Measurements from ENCODE around the gene UCHL1. TPM values are rescaled to one million over a fixed set of nuclear protein-coding genes. Genes with fewer than 3 reads are reported as not detected.
A peak's percentile ranks its signal among the peaks of the same experiment; 100 is the strongest.

Gene UCHL1
- total RNA-seq, 1 donor from 2014 or later = 2.6 TPM

DNA sequence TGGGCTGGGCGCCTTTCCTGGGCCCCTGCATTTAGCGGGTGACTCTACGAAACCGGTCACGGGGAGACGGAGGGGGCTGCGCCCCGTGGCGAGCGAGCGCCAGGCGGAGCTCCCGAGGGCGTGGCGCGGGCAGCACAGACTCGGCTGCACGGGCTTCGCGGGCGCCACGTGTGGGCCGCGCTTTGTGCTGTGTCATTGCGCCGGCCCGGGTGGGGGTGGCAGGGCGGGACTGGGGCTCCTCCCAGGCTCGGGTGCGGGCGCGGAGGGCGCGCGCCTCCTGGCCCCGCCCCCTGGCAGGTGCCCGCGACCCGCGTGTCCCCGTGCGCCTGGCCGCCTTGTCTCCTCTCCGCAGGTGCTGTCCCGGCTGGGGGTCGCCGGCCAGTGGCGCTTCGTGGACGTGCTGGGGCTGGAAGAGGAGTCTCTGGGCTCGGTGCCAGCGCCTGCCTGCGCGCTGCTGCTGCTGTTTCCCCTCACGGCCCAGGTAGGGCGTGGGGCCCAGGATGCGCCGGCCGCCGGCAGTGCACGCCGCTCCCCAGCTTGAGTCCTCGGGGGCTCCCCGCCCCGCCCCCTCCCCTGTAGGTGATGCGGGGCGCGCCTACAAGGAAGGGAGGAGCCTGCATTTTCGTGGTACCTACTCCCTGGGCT is 651 bp downstream of the UCHL1 start:
- Mint-ChIP-seq H3K4me3 (peak overlapping the region; percentile 68), H3K27ac (no peak overlapping the region), H3K27me3 (peaks cover 34% of the 10 kb centered on the region), H3K4me1 (peaks cover 10% of the 10 kb centered on the region), H3K36me3 (ENCODE audit: low read depth) (no peaks in the 10 kb centered on the region), H3K9me3 (no peaks in the 10 kb centered on the region)
- intact Hi-C loops (cut with micrococcal nuclease) = no loop called here
- POLR2A ChIA-PET = no interaction called here
- peak; percentile 69 for ATAC-seq (ENCODE audit: low read depth)
- TF ChIP-seq, protein P1, sequence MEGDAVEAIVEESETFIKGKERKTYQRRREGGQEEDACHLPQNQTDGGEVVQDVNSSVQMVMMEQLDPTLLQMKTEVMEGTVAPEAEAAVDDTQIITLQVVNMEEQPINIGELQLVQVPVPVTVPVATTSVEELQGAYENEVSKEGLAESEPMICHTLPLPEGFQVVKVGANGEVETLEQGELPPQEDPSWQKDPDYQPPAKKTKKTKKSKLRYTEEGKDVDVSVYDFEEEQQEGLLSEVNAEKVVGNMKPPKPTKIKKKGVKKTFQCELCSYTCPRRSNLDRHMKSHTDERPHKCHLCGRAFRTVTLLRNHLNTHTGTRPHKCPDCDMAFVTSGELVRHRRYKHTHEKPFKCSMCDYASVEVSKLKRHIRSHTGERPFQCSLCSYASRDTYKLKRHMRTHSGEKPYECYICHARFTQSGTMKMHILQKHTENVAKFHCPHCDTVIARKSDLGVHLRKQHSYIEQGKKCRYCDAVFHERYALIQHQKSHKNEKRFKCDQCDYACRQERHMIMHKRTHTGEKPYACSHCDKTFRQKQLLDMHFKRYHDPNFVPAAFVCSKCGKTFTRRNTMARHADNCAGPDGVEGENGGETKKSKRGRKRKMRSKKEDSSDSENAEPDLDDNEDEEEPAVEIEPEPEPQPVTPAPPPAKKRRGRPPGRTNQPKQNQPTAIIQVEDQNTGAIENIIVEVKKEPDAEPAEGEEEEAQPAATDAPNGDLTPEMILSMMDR (IDR thresholded peaks at IDR 0.05) = no peak
- CTCF ChIA-PET = interaction anchor here (0.7 to 1.4 kb wide), 2 partner anchors 63 to 482 kb away, joined by 3 to 6 read pairs; no protein-coding TSS in a partner anchor
- DNase-seq = peak; percentile 18

DNA sequence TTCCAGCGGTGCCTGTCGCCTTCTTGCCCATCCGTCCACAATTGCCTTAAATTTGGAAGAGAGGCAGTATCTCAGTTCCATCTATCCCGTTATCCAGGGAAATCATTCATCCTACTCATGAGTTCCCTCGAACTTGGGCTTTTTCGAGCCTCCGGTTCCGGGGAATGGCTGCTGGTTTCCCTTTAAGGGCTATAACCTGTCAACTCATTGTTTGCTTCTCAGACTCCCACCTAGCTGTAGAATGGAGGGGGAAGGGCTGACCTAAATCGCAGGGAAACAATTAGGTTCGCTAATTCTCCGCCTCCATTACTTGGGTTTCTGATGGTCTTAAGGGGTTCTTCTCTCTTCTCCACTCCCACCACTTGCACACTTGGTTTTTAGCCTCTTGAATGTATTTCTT is 1.2 kb downstream of the UCHL1 start:
- intact Hi-C loops (cut with micrococcal nuclease) = no loop called here
- Mint-ChIP-seq H3K36me3 (ENCODE audit: low read depth) (no peaks in the 10 kb centered on the region), H3K27me3 (peaks cover 34% of the 10 kb centered on the region), H3K4me3 (peak overlapping the region; percentile 68), H3K27ac (no peak overlapping the region), H3K9me3 (no peaks in the 10 kb centered on the region), H3K4me1 (peaks cover 10% of the 10 kb centered on the region)
- ATAC-seq (ENCODE audit: low read depth) = no peak
- POLR2A ChIA-PET = no interaction called here
- DNase-seq = no peak
- TF ChIP-seq, protein P1 (IDR thresholded peaks at IDR 0.05) = no peak
- CTCF ChIA-PET = interaction anchor here (0.7 to 0.9 kb wide), 2 partner anchors 23 to 62 kb away, joined by 4 to 6 read pairs; no protein-coding TSS in a partner anchor

DNA sequence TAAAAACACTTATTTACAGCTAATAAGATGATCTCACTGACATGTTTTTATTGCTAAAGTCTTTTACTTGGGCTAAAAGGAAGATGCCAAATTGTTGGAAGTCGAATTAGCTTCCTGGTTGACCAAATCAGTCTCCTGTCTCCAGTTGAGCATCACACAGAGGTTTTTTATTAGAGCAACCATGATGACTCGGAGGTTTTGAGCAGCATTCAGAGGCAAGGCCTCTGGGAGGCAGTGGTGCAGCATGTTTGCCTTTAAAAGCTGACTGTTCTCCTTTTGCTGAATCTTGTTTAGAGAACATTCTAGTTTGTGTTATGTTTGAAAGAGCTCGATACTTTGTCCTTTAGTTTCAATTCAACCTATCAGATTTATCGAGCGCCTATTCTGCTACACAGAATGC is 2.1 kb downstream of the UCHL1 start:
- ChIA-PET CTCF (interaction anchor here (0.9 to 1.6 kb wide), 2 partner anchors 19 to 22 kb away, joined by 3 to 4 read pairs; no protein-coding TSS in a partner anchor), POLR2A (no interaction called here)
- Mint-ChIP-seq H3K4me3 (no peak overlapping the region), H3K36me3 (ENCODE audit: low read depth) (no peaks in the 10 kb centered on the region), H3K27me3 (peaks cover 34% of the 10 kb centered on the region), H3K27ac (no peak overlapping the region), H3K9me3 (no peaks in the 10 kb centered on the region), H3K4me1 (peaks cover 10% of the 10 kb centered on the region)
- intact Hi-C loops (cut with micrococcal nuclease) = no loop called here
- TF ChIP-seq, protein P1 (IDR thresholded peaks at IDR 0.05) = no peak
- DNase-seq = no peak
- no peak for ATAC-seq (ENCODE audit: low read depth)

DNA sequence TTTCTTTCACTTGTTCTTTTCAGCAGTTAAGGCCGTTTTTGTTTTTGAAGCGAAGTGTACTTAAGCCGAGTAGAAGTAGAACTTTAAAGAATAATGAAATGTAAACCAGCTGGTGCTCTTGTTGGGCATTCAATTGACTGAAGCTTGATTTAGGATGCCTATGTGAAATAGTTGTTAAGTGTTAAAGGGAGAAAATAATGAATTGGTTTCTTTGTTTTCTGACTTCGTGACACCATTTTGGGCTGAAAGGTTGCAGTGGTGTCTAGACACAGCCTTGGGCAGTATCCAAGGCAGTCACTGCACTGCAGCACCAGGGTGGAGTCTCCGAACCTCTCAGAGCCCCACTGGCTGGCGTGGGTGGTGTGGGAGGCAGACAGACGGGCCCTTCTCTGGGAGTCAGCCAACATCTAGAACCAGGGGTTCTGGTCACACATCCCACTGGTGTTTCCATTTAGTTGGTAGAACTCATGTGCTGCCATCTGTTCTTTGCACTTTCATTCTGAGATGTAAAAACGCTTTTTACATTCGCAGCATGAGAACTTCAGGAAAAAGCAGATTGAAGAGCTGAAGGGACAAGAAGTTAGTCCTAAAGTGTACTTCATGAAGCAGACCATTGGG is 3.5 kb downstream of the UCHL1 start:
- TF ChIP-seq, protein P1 (IDR thresholded peaks at IDR 0.05) = no peak
- POLR2A ChIA-PET = no interaction called here
- ATAC-seq (ENCODE audit: low read depth) (no peak), DNase-seq (no peak)
- Mint-ChIP-seq H3K27ac (no peak overlapping the region), H3K27me3 (peaks cover 29% of the 10 kb centered on the region), H3K9me3 (no peaks in the 10 kb centered on the region), H3K36me3 (ENCODE audit: low read depth) (no peaks in the 10 kb centered on the region), H3K4me3 (no peak overlapping the region), H3K4me1 (peaks cover 10% of the 10 kb centered on the region)
- intact Hi-C loops (cut with micrococcal nuclease) = no loop called here
- CTCF ChIA-PET = interaction anchor here (1.6 kb wide), 1 partner anchor 17 kb away, joined by 3 read pairs; no protein-coding TSS in a partner anchor

DNA sequence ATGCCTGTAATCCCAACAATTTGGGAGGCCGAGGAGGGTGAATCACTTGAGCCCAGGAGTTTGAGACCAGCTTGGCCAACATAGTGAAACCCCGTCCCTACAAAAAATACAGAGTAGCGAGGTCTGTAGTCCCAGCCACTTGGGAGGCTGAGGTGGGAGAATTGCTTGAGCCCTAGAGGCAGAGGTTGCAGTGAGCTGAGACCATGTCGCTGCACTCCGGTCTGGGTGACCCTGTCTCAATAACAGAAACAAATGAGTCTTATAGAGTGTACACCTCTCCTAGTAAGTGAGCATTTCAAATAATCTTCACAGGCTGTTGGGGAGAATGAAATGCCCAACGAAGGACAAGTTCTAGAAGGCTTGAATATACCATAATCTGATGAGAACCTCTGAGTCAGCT is 5.5 kb downstream of the UCHL1 start:
- ChIA-PET CTCF (no interaction called here), POLR2A (no interaction called here)
- Mint-ChIP-seq H3K36me3 (ENCODE audit: low read depth) (no peaks in the 10 kb centered on the region), H3K27ac (no peak overlapping the region), H3K27me3 (peaks cover 15% of the 10 kb centered on the region), H3K9me3 (no peaks in the 10 kb centered on the region), H3K4me3 (no peak overlapping the region), H3K4me1 (peaks cover 6% of the 10 kb centered on the region)
- ATAC-seq (ENCODE audit: low read depth) (no peak), DNase-seq (no peak)
- intact Hi-C loops (cut with micrococcal nuclease) = no loop called here
- TF ChIP-seq, protein P1 (IDR thresholded peaks at IDR 0.05) = no peak

All from activated B cell treated with CpG ODN at 0.5 μM for 24 hours (primary cell).